ENCODE results near the gene C3orf70. TPM values are rescaled to one million over a fixed set of nuclear protein-coding genes. Genes with fewer than 3 reads are reported as not detected.

The C3orf70 gene
- polyA plus RNA-seq, 1 experiment: 3.9 TPM

- ChIA-PET POLR2A (no interaction called here), CTCF (interaction anchor here (1.1 to 1.9 kb wide), 5 partner anchors 10 to 108 kb away, joined by 5 to 10 read pairs (median 7); no protein-coding TSS in a partner anchor)
- Histone ChIP-seq H3K27me3 (ENCODE audit: control insufficient read depth, insufficient read depth, low read length) (no peaks in the 10 kb centered on the region), H3K4me3 (ENCODE audit: low read depth, low read length) (no peak overlapping the region), H3K36me3 (ENCODE audit: control insufficient read depth, insufficient read depth, low read length) (no peaks in the 10 kb centered on the region)
- no peak for DNase-seq (ENCODE audit: low read depth)
- TF ChIP-seq CTCF (IDR thresholded peaks at IDR 0.05; ENCODE audit: insufficient read depth, low read depth, low read length): no peak
These were observed 81.5 kb downstream of the C3orf70 start for GRCh38 chr3:185071287-185071800.

GRCh38 chr3:185070491-185071286 is 82.2 kb downstream of the C3orf70 start:
- H3K36me3 ChIP-seq (ENCODE audit: control insufficient read depth, insufficient read depth, low read length): no peaks in the 10 kb centered on the region
- ChIA-PET CTCF (interaction anchor here (1.0 to 1.9 kb wide), 7 partner anchors 11 to 237 kb away, joined by 3 to 10 read pairs (median 5); no protein-coding TSS in a partner anchor), POLR2A (no interaction called here)
- H3K4me3 ChIP-seq (ENCODE audit: low read depth, low read length): no peak overlapping the region
- TF ChIP-seq CTCF (IDR thresholded peaks at IDR 0.05; ENCODE audit: insufficient read depth, low read depth, low read length): peak; percentile 66
- H3K27me3 ChIP-seq (ENCODE audit: control insufficient read depth, insufficient read depth, low read length): no peaks in the 10 kb centered on the region
- DNase-seq (ENCODE audit: low read depth): no peak

GRCh38 chr3:185069037-185070030 is 83.5 kb downstream of the C3orf70 start:
- DNase-seq (ENCODE audit: low read depth): no peak
- CTCF ChIA-PET: interaction anchor here (0.8 to 1.6 kb wide), 5 partner anchors 15 to 238 kb away, joined by 3 to 5 read pairs (median 3); no protein-coding TSS in a partner anchor
- Histone ChIP-seq H3K27me3 (ENCODE audit: control insufficient read depth, insufficient read depth, low read length) (no peaks in the 10 kb centered on the region), H3K4me3 (ENCODE audit: low read depth, low read length) (no peak overlapping the region), H3K36me3 (ENCODE audit: control insufficient read depth, insufficient read depth, low read length) (no peaks in the 10 kb centered on the region)
- TF ChIP-seq CTCF (IDR thresholded peaks at IDR 0.05; ENCODE audit: insufficient read depth, low read depth, low read length): no peak
- POLR2A ChIA-PET: interaction anchor here (0.5 kb wide), 1 partner anchor 10 kb away, joined by 3 read pairs; no protein-coding TSS in a partner anchor

GRCh38 chr3:185067173-185067572 is 85.7 kb downstream of the C3orf70 start:
- ChIA-PET CTCF (interaction anchor here (1.4 to 2.0 kb wide), 2 partner anchors 11 to 17 kb away, joined by 3 to 5 read pairs; no protein-coding TSS in a partner anchor), POLR2A (no interaction called here)
- Histone ChIP-seq H3K27me3 (ENCODE audit: control insufficient read depth, insufficient read depth, low read length) (no peaks in the 10 kb centered on the region), H3K36me3 (ENCODE audit: control insufficient read depth, insufficient read depth, low read length) (no peaks in the 10 kb centered on the region), H3K4me3 (ENCODE audit: low read depth, low read length) (no peak overlapping the region)
- no peak for DNase-seq (ENCODE audit: low read depth)
- no peak for TF ChIP-seq CTCF (IDR thresholded peaks at IDR 0.05; ENCODE audit: insufficient read depth, low read depth, low read length)
